K562 (cell line): ENCODE results near the gene NF2. TPM values are rescaled to one million over a fixed set of nuclear protein-coding genes. Genes with fewer than 3 reads are reported as not detected.

Experiments
- ATAC-seq: fragments of 200-7000 bp; cut with Tn5 transposase; 3 replicates; pipeline ENCODE4 v1.9.1; 2020; ENCODE audit warnings: moderate library complexity
- BruUV-seq: library from RNA; stranded (reverse); fragments of 400-500 nt; replicated peaks from 2 replicates; lab custom pipeline; 2021; lab: Mats Ljungman, UMichigan
- CTCF ChIA-PET: fragments of 300-600 bp; formaldehyde crosslinking; extraction: SDS; loops from one replicate; lab custom pipeline; 2021; ENCODE audit warnings: low intra/inter-chr PET ratio; lab: Yijun Ruan, JAX
- POLR2A ChIA-PET: fragments of 300-600, 350-650 bp; sonication (Branson Sonifier 250); formaldehyde crosslinking; extraction: SDS; loops from one replicate; lab custom pipeline; 2021; ENCODE audit warnings: antibody characterized with exemption, inconsistent platforms; lab: Yijun Ruan, JAX
- DNase-seq, 4 experiments: peaks; one replicate each; pipeline versions ENCODE4 v3.0.0 to v3.0.0-alpha.2; 2011 to 2018; ENCODE audit warnings: low spot score in 3 of 4, mixed read lengths in 3 of 4; ENCODE audit errors: extremely low read depth in 1 of 4
- FAIRE-seq: peaks from 2 replicates; lab custom pipeline; 2011; peaks lifted over from hg19 to GRCh38; lab: Jason Lieb, UNC
- H2AFZ ChIP-seq: 2 replicates; pipeline ENCODE4 v1.6.0; 2011; ENCODE audit warnings: low read depth, low read length, control low read depth, inconsistent platforms
- H3K27ac ChIP-seq: fragments of 200-600 bp; 3 replicates; pipeline ENCODE4 v1.8.0; 2011; ENCODE audit warnings: low read depth, mild to moderate bottlenecking, control low read depth, inconsistent platforms, low read length, moderate library complexity, mixed read lengths; ENCODE audit errors: extremely low read depth
- H3K27me3 ChIP-seq, 2 experiments: fragments of 300-600 bp in 1 of 2; 2 replicates in 1 of 2; 3 replicates in 1 of 2; pipeline versions ENCODE4 v1.6.0 to v1.8.0; 2011; ENCODE audit warnings: inconsistent platforms in 2 of 2, low read length in 2 of 2, mild to moderate bottlenecking in 1 of 2, mixed read lengths in 1 of 2, moderate library complexity in 1 of 2; ENCODE audit not compliant: control insufficient read depth in 2 of 2, insufficient read depth in 2 of 2
- H3K36me3 ChIP-seq: fragments of 300-600 bp; 3 replicates; pipeline ENCODE4 v1.8.0; 2011; ENCODE audit warnings: mild to moderate bottlenecking, low read length, inconsistent platforms; ENCODE audit not compliant: control insufficient read depth, insufficient read depth
- H3K4me1 ChIP-seq, 2 experiments: fragments of 200-600 bp in 1 of 2; replicated peaks in 1 of 2; 2 replicates in 1 of 2; 3 replicates in 1 of 2; pipeline versions ENCODE4 v1.5.1 to v1.8.0; 2011; ENCODE audit warnings: inconsistent platforms in 2 of 2, low read length in 2 of 2, mild to moderate bottlenecking in 1 of 2, mixed read lengths in 1 of 2, moderate library complexity in 1 of 2; ENCODE audit not compliant: control insufficient read depth in 2 of 2, insufficient read depth in 2 of 2
- H3K4me2 ChIP-seq: 2 replicates; pipeline ENCODE4 v1.6.1; 2011; ENCODE audit warnings: low read length, control low read depth, inconsistent platforms, mixed read lengths; ENCODE audit not compliant: insufficient read depth
- H3K4me3 ChIP-seq: fragments of 200-600 bp; sonication (generic), shearing (Covaris generic); 2 replicates; pipeline ENCODE4 v1.5.1; 2016; ENCODE audit warnings: control low read depth, inconsistent platforms
- H3K79me2 ChIP-seq: fragments of 200-600 bp; 3 replicates; pipeline ENCODE4 v1.8.0; 2011; ENCODE audit warnings: low read length, inconsistent platforms; ENCODE audit not compliant: control insufficient read depth, insufficient read depth
- H3K9ac ChIP-seq, 2 experiments: 2 replicates each; pipeline versions ENCODE4 v1.6.0 to v1.6.1; 2011; ENCODE audit warnings: low read depth in 2 of 2, low read length in 2 of 2, control low read depth in 1 of 2, inconsistent platforms in 1 of 2, mild to moderate bottlenecking in 1 of 2, mixed read lengths in 1 of 2; ENCODE audit not compliant: insufficient read depth in 1 of 2
- H3K9me1 ChIP-seq: one replicate; pipeline ENCODE4 v1.6.0; 2011; ENCODE audit warnings: inconsistent platforms, mild to moderate bottlenecking, low read length, moderate library complexity; ENCODE audit not compliant: control insufficient read depth, insufficient read depth
- H3K9me3 ChIP-seq: replicated peaks from 2 replicates; pipeline ENCODE4 v1.5.1; 2011; ENCODE audit warnings: low read depth, low read length, inconsistent platforms; ENCODE audit not compliant: control insufficient read depth, insufficient read depth
- H4K20me1 ChIP-seq: replicated peaks from 2 replicates; pipeline ENCODE4 v1.6.1; 2011; ENCODE audit warnings: low read length, inconsistent platforms, mixed read lengths; ENCODE audit not compliant: control insufficient read depth, insufficient read depth
- BCOR ChIP-seq: fragments of 450-650 bp; IDR thresholded peaks from 2 replicates; pipeline ENCODE4 v1.6.1; 2016
- CBX2 ChIP-seq: fragments of 200-600 bp; sonication (generic); IDR thresholded peaks from one replicate; pipeline ENCODE4 v1.6.1; 2012; ENCODE audit warnings: mild to moderate bottlenecking, low read length, inconsistent platforms; ENCODE audit not compliant: insufficient read depth, poor library complexity, severe bottlenecking
- HDAC8 ChIP-seq: fragments of 450-650 bp; IDR thresholded peaks from 2 replicates; pipeline ENCODE4 v1.6.1; 2016; ENCODE audit warnings: mild to moderate bottlenecking, missing genetic modification characterization, moderate library complexity, missing compliant biosample characterization
- NFIC ChIP-seq: fragments of 450-650 bp; IDR thresholded peaks from 2 replicates; pipeline ENCODE4 v1.6.1; 2017; ENCODE audit warnings: mild to moderate bottlenecking, inconsistent platforms
- RBM25 ChIP-seq: fragments of 200-400 bp; formaldehyde crosslinking; IDR thresholded peaks from 2 replicates; pipeline ENCODE4 v1.6.1; 2018; ENCODE audit warnings: low read length, low read depth, moderate library complexity; ENCODE audit not compliant: severe bottlenecking
- ZFP36 ChIP-seq: fragments of 150-350 bp; IDR thresholded peaks from 2 replicates; pipeline ENCODE4 v1.6.1; 2018; ENCODE audit warnings: low read length, low read depth; ENCODE audit not compliant: partially characterized antibody
- ZNF436 ChIP-seq: fragments of 250-450, 450-650 bp; sonication (Bioruptor Pico); formaldehyde crosslinking; IDR thresholded peaks from 2 replicates; pipeline ENCODE4 v1.7.0; 2020; ENCODE audit warnings: mild to moderate bottlenecking
- WGBS: fragments of 100-300 bp; shearing (Covaris generic); methylation state at CpG from one replicate; pipeline ENCODE4 v1.1.6; 2016; ENCODE audit warnings: low coverage, mixed read lengths; ENCODE audit not compliant: insufficient coverage; ENCODE audit errors: missing lambda C conversion rate; 5-methylcytosine and 5-hydroxymethylcytosine counted together
- in situ Hi-C: fragments of 300-500 bp; cut with MboI; formaldehyde crosslinking; loops from 4 replicates; pipeline ENCODE4 v1.15.0; 2018; ENCODE audit warnings: inconsistent platforms, mixed read lengths
- intact Hi-C: fragments of 100-400 bp; cut with micrococcal nuclease; formaldehyde crosslinking; loops from 2 replicates; pipeline ENCODE4 v1.14.2; 2022
- polyA plus RNA-seq, 8 experiments: library from polyadenylated mRNA; depleted of rRNA in 4 of 8; stranded (reverse) in 5 of 8; unstranded in 3 of 8; fragments of >200 nt; fragmentation: Nextera tagmentation in 2 of 8; fragmentation: Illumina TruSeq in 1 of 8; extraction: Ambion mirVana in 2 of 8; extraction: Trizol in 1 of 8; gene quantifications; 2 replicates each; pipeline versions ENCODE4 v1.2.1 to v1.2.3, GENCODE V29; 2011 to 2014; ENCODE audit warnings: inconsistent platforms in 1 of 8, missing spikeins in 1 of 8
- total RNA-seq, 7 experiments: library from RNA; depleted of rRNA in 6 of 7; stranded (reverse); fragments of >200 nt in 6 of 7; fragmentation: Illumina TruSeq in 2 of 7; extraction: Trizol in 2 of 7; gene quantifications; 2 replicates each; pipeline versions ENCODE4 v1.2.1 to v1.2.3, GENCODE V29; 2011 to 2021; ENCODE audit warnings: low replicate concordance in 1 of 7
- TF ChIP-seq, protein P1 (sequence below): fragments of 450-650 bp; IDR thresholded peaks from one replicate; pipeline ENCODE4 v1.6.1; 2018; ENCODE audit warnings: mild to moderate bottlenecking, moderate library complexity; ENCODE audit not compliant: partially characterized antibody
- TF ChIP-seq, protein P2 (sequence below): fragments of 200-400 bp; formaldehyde crosslinking; IDR thresholded peaks from 2 replicates; pipeline ENCODE4 v1.6.1; 2017; ENCODE audit warnings: mild to moderate bottlenecking, low read depth, low read length, moderate library complexity

The NF2 gene
- total and polyA plus RNA-seq, 9 of the 15 experiments (the other 6 are each of a cell fraction or from before 2014, with no cell fraction given) = 2.2 to 32.5 (median 15.2) TPM

DNA sequence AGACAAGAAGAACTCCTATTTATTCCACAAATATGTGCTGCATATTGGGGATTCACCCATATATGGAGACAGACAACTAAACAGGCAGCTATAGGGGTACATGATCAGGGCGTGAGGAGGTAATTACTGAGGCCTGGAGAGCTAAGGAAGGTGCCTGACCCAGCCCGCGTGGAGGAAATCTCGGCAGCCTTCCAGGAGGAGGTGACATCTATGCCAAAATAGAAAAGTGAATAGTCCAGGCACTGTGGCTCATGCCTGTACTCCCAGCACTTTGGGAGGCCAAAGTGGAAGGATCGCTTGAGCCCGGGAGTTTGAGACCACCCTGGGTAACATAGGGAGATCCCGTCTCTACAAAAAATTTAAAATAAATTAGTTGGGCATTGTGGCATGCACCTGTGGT, 36.1 kb upstream of the NF2 start:
- Histone ChIP-seq H3K4me2 (no peak overlapping the region), H3K27me3 (no peaks in the 10 kb centered on the region), H3K4me1 (peaks cover 17 to 20% of the 10 kb centered on the region in 2 experiments; a peak in 4 of 5 replicates), H3K9me3 (no peaks in the 10 kb centered on the region), H3K4me3 (no peak overlapping the region), H3K36me3 (peaks cover 15% of the 10 kb centered on the region; the same call in 1 of the 3 replicates), H2AFZ (no peak overlapping the region), H3K9me1 (no peaks in the 10 kb centered on the region), H3K27ac (no peak overlapping the region), H3K9ac (no peak overlapping the region), H3K79me2 (no peaks in the 10 kb centered on the region), H4K20me1 (no peaks in the 10 kb centered on the region)
- ChIA-PET POLR2A (interaction anchor here (1.5 kb wide), 1 partner anchor 14 kb away, joined by 3 read pairs; the partner anchor contains the start of gene THOC5), CTCF (no interaction called here)
- TF ChIP-seq NFIC (peak; percentile 80), CBX2 (no peak), BCOR (0 out of 2 replicates have a peak, but pooled peaks have one; percentile 44), RBM25 (peak; percentile 79), ZNF436 (CRISPR knock-in tag) (0 out of 2 replicates have a peak, but pooled peaks have one; percentile 10), HDAC8 (tag) (no peak), ZFP36 (peak; percentile 96)
- TF ChIP-seq, protein P1, sequence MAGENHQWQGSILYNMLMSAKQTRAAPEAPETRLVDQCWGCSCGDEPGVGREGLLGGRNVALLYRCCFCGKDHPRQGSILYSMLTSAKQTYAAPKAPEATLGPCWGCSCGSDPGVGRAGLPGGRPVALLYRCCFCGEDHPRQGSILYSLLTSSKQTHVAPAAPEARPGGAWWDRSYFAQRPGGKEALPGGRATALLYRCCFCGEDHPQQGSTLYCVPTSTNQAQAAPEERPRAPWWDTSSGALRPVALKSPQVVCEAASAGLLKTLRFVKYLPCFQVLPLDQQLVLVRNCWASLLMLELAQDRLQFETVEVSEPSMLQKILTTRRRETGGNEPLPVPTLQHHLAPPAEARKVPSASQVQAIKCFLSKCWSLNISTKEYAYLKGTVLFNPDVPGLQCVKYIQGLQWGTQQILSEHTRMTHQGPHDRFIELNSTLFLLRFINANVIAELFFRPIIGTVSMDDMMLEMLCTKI = no peak
- TF ChIP-seq, protein P2, sequence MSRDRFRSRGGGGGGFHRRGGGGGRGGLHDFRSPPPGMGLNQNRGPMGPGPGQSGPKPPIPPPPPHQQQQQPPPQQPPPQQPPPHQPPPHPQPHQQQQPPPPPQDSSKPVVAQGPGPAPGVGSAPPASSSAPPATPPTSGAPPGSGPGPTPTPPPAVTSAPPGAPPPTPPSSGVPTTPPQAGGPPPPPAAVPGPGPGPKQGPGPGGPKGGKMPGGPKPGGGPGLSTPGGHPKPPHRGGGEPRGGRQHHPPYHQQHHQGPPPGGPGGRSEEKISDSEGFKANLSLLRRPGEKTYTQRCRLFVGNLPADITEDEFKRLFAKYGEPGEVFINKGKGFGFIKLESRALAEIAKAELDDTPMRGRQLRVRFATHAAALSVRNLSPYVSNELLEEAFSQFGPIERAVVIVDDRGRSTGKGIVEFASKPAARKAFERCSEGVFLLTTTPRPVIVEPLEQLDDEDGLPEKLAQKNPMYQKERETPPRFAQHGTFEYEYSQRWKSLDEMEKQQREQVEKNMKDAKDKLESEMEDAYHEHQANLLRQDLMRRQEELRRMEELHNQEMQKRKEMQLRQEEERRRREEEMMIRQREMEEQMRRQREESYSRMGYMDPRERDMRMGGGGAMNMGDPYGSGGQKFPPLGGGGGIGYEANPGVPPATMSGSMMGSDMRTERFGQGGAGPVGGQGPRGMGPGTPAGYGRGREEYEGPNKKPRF = no peak
- in situ Hi-C loops = no loop called here
- DNase-seq = peak in 1 of 4 experiments; percentile 26
- 61% methylated on average over 7 of the region's 7 CpGs for WGBS
- intact Hi-C loops = no loop called here
- BruUV-seq = no TSS peak
- ATAC-seq = no peak
- FAIRE-seq = no peak
